ENCODE data around the gene NTM.

The NTM gene

GRCh38 chr11:131609921-131610320 lies 239.5 kb downstream of the NTM start:
- H2AK5ac ChIP-seq (ENCODE audit: low read length, severe bottlenecking): no peak overlapping the region
- no peak overlapping the region for H3K14ac ChIP-seq (ENCODE audit: low read length in 2 of 2)
- H3K9ac ChIP-seq (ENCODE audit: low read length): no peak overlapping the region
- H3K23ac ChIP-seq (ENCODE audit: low read length in 2 of 2): no peak overlapping the region
- H2BK5ac ChIP-seq (ENCODE audit: low read depth, low read length, poor library complexity, severe bottlenecking): no peak overlapping the region
- no peak overlapping the region for H2AFZ ChIP-seq (ENCODE audit: low read depth, low read length)
- peaks cover 2% of the 10 kb centered on the region for H3K4me1 ChIP-seq (ENCODE audit: control insufficient read depth, insufficient read depth, low read depth, low read length)
- H2BK15ac ChIP-seq (ENCODE audit: low read depth, poor library complexity, severe bottlenecking): no peak overlapping the region
- no peak overlapping the region for H3K27ac ChIP-seq (ENCODE audit: low read length, poor library complexity, severe bottlenecking)
- H3K18ac ChIP-seq (ENCODE audit: low read depth in 1 of 2, low read length in 2 of 2): no peak overlapping the region
- H2BK12ac ChIP-seq (ENCODE audit: low read length in 2 of 2): no peak overlapping the region
- no peak overlapping the region for H2BK120ac ChIP-seq (ENCODE audit: low read depth, low read length)
- no peaks in the 10 kb centered on the region for H3K9me3 ChIP-seq (ENCODE audit: control insufficient read depth, low read length)
- no peaks in the 10 kb centered on the region for H3K36me3 ChIP-seq (ENCODE audit: control insufficient read depth in 1 of 2, insufficient read depth in 2 of 2, low read depth in 1 of 2, low read length in 2 of 2)
- no peak overlapping the region for H4K91ac ChIP-seq (ENCODE audit: low read length)
- no peak overlapping the region for H3K4me2 ChIP-seq (ENCODE audit: low read length, poor library complexity, severe bottlenecking)
- peaks cover 8 to 31% of the 10 kb centered on the region in 2 experiments for H3K27me3 ChIP-seq (ENCODE audit: control insufficient read depth in 1 of 2, insufficient read depth in 1 of 2, low read length in 2 of 2)
- no peak overlapping the region for H3K4me3 ChIP-seq (ENCODE audit: insufficient read depth in 1 of 2, low read depth in 1 of 2, low read length in 2 of 2)
- 61% methylated on average over 3 of the region's 3 CpGs for WGBS
- H3K79me1 ChIP-seq (replicated peaks; ENCODE audit: low read length, poor library complexity, severe bottlenecking): no peaks in the 10 kb centered on the region
- H4K8ac ChIP-seq (ENCODE audit: low read length): no peak overlapping the region
- no peak overlapping the region for H3K4ac ChIP-seq (ENCODE audit: low read depth in 1 of 2, low read length in 2 of 2)
- DNase-seq: no peak

- no peak overlapping the region for H4K91ac ChIP-seq (ENCODE audit: low read length)
- H4K8ac ChIP-seq (ENCODE audit: low read length): no peak overlapping the region
- no peaks in the 10 kb centered on the region for H3K9me3 ChIP-seq (ENCODE audit: control insufficient read depth, low read length)
- no peak overlapping the region for H2BK5ac ChIP-seq (ENCODE audit: low read depth, low read length, poor library complexity, severe bottlenecking)
- H3K36me3 ChIP-seq (ENCODE audit: control insufficient read depth in 1 of 2, insufficient read depth in 2 of 2, low read depth in 1 of 2, low read length in 2 of 2): no peaks in the 10 kb centered on the region
- no peak overlapping the region for H3K4me3 ChIP-seq (ENCODE audit: insufficient read depth in 1 of 2, low read depth in 1 of 2, low read length in 2 of 2)
- no peak overlapping the region for H2BK120ac ChIP-seq (ENCODE audit: low read depth, low read length)
- H3K4me2 ChIP-seq (ENCODE audit: low read length, poor library complexity, severe bottlenecking): no peak overlapping the region
- WGBS: 93% methylated on average over 6 of the region's 6 CpGs
- H3K18ac ChIP-seq (ENCODE audit: low read depth in 1 of 2, low read length in 2 of 2): no peak overlapping the region
- no peak overlapping the region for H3K4ac ChIP-seq (ENCODE audit: low read depth in 1 of 2, low read length in 2 of 2)
- H2BK12ac ChIP-seq (ENCODE audit: low read length in 2 of 2): no peak overlapping the region
- DNase-seq: no peak
- H3K4me1 ChIP-seq (ENCODE audit: control insufficient read depth, insufficient read depth, low read depth, low read length): peaks cover 2% of the 10 kb centered on the region
- H3K14ac ChIP-seq (ENCODE audit: low read length in 2 of 2): no peak overlapping the region
- no peak overlapping the region for H3K23ac ChIP-seq (ENCODE audit: low read length in 2 of 2)
- no peak overlapping the region for H2AK5ac ChIP-seq (ENCODE audit: low read length, severe bottlenecking)
- no peak overlapping the region for H3K27ac ChIP-seq (ENCODE audit: low read length, poor library complexity, severe bottlenecking)
- no peaks in the 10 kb centered on the region for H3K79me1 ChIP-seq (replicated peaks; ENCODE audit: low read length, poor library complexity, severe bottlenecking)
- peaks cover 8 to 31% of the 10 kb centered on the region in 2 experiments for H3K27me3 ChIP-seq (ENCODE audit: control insufficient read depth in 1 of 2, insufficient read depth in 1 of 2, low read length in 2 of 2)
- no peak overlapping the region for H2BK15ac ChIP-seq (ENCODE audit: low read depth, poor library complexity, severe bottlenecking)
- no peak overlapping the region for H2AFZ ChIP-seq (ENCODE audit: low read depth, low read length)
- H3K9ac ChIP-seq (ENCODE audit: low read length): no peak overlapping the region
Observed at GRCh38 chr11:131611322-131611721, 240.9 kb downstream of the NTM start.

- Histone ChIP-seq H3K4me3 (ENCODE audit: insufficient read depth in 1 of 2, low read depth in 1 of 2, low read length in 2 of 2) (no peak overlapping the region), H3K27me3 (ENCODE audit: control insufficient read depth in 1 of 2, insufficient read depth in 1 of 2, low read length in 2 of 2) (peaks cover 8 to 31% of the 10 kb centered on the region in 2 experiments), H2BK12ac (ENCODE audit: low read length in 2 of 2) (no peak overlapping the region), H3K4me2 (ENCODE audit: low read length, poor library complexity, severe bottlenecking) (no peak overlapping the region), H3K23ac (ENCODE audit: low read length in 2 of 2) (no peak overlapping the region), H3K4ac (ENCODE audit: low read depth in 1 of 2, low read length in 2 of 2) (no peak overlapping the region), H3K79me1 (replicated peaks; ENCODE audit: low read length, poor library complexity, severe bottlenecking) (no peaks in the 10 kb centered on the region), H2BK120ac (ENCODE audit: low read depth, low read length) (no peak overlapping the region), H2AFZ (ENCODE audit: low read depth, low read length) (no peak overlapping the region), H4K8ac (ENCODE audit: low read length) (no peak overlapping the region), H3K4me1 (ENCODE audit: control insufficient read depth, insufficient read depth, low read depth, low read length) (peaks cover 2% of the 10 kb centered on the region), H3K9ac (ENCODE audit: low read length) (no peak overlapping the region), H2BK15ac (ENCODE audit: low read depth, poor library complexity, severe bottlenecking) (no peak overlapping the region), H2AK5ac (ENCODE audit: low read length, severe bottlenecking) (no peak overlapping the region), H3K36me3 (ENCODE audit: control insufficient read depth in 1 of 2, insufficient read depth in 2 of 2, low read depth in 1 of 2, low read length in 2 of 2) (no peaks in the 10 kb centered on the region), H2BK5ac (ENCODE audit: low read depth, low read length, poor library complexity, severe bottlenecking) (no peak overlapping the region), H3K27ac (ENCODE audit: low read length, poor library complexity, severe bottlenecking) (no peak overlapping the region), H3K14ac (ENCODE audit: low read length in 2 of 2) (no peak overlapping the region), H3K18ac (ENCODE audit: low read depth in 1 of 2, low read length in 2 of 2) (no peak overlapping the region), H4K91ac (ENCODE audit: low read length) (no peak overlapping the region), H3K9me3 (ENCODE audit: control insufficient read depth, low read length) (no peaks in the 10 kb centered on the region)
- no peak for DNase-seq
- 89% methylated on average over 5 of the region's 5 CpGs for WGBS
Observed at GRCh38 chr11:131612533-131612932, 242.1 kb downstream of the NTM start.

- Histone ChIP-seq H4K91ac (ENCODE audit: low read length) (no peak overlapping the region), H3K27ac (ENCODE audit: low read length, poor library complexity, severe bottlenecking) (no peak overlapping the region), H3K36me3 (ENCODE audit: control insufficient read depth in 1 of 2, insufficient read depth in 2 of 2, low read depth in 1 of 2, low read length in 2 of 2) (no peaks in the 10 kb centered on the region), H2BK15ac (ENCODE audit: low read depth, poor library complexity, severe bottlenecking) (no peak overlapping the region), H4K8ac (ENCODE audit: low read length) (no peak overlapping the region), H2BK12ac (ENCODE audit: low read length in 2 of 2) (no peak overlapping the region), H3K4me3 (ENCODE audit: insufficient read depth in 1 of 2, low read depth in 1 of 2, low read length in 2 of 2) (no peak overlapping the region), H2BK5ac (ENCODE audit: low read depth, low read length, poor library complexity, severe bottlenecking) (no peak overlapping the region), H3K4ac (ENCODE audit: low read depth in 1 of 2, low read length in 2 of 2) (no peak overlapping the region), H3K23ac (ENCODE audit: low read length in 2 of 2) (peak overlapping the region in 1 of 2 experiments; percentile 84), H3K27me3 (ENCODE audit: control insufficient read depth in 1 of 2, insufficient read depth in 1 of 2, low read length in 2 of 2) (peaks cover 8 to 31% of the 10 kb centered on the region in 2 experiments), H3K4me2 (ENCODE audit: low read length, poor library complexity, severe bottlenecking) (no peak overlapping the region), H3K9me3 (ENCODE audit: control insufficient read depth, low read length) (no peaks in the 10 kb centered on the region), H3K9ac (ENCODE audit: low read length) (no peak overlapping the region), H3K4me1 (ENCODE audit: control insufficient read depth, insufficient read depth, low read depth, low read length) (no peaks in the 10 kb centered on the region), H2AFZ (ENCODE audit: low read depth, low read length) (no peak overlapping the region), H2BK120ac (ENCODE audit: low read depth, low read length) (no peak overlapping the region), H2AK5ac (ENCODE audit: low read length, severe bottlenecking) (no peak overlapping the region), H3K18ac (ENCODE audit: low read depth in 1 of 2, low read length in 2 of 2) (no peak overlapping the region), H3K14ac (ENCODE audit: low read length in 2 of 2) (no peak overlapping the region), H3K79me1 (replicated peaks; ENCODE audit: low read length, poor library complexity, severe bottlenecking) (no peaks in the 10 kb centered on the region)
- WGBS: 79% methylated on average over 5 of the region's 5 CpGs
- no peak for DNase-seq
Observed at GRCh38 chr11:131614631-131615030, 244.2 kb downstream of the NTM start.

Data from mesenchymal stem cell (in vitro differentiated cells and primary cell).